OCI-LY7 (cell line): Measurements from ENCODE around the gene TTC7B. TPM values are rescaled to one million over a fixed set of nuclear protein-coding genes. Genes with fewer than 3 reads are reported as not detected.

Experiments
- BruUV-seq: library from RNA; stranded (reverse); fragments of 400-500 nt; replicated peaks from 2 replicates; lab custom pipeline; 2021; lab: Mats Ljungman, UMichigan
- CTCF ChIA-PET: fragments of 300-600 bp; sonication (Branson Sonifier 250); formaldehyde crosslinking; loops from one replicate; lab custom pipeline; 2022; ENCODE audit warnings: antibody characterized with exemption; ENCODE audit not compliant: unreplicated experiment; lab: Charles Lee
- POLR2A ChIA-PET: fragments of 300-600 bp; sonication (Branson Sonifier 250); formaldehyde crosslinking; loops from one replicate; lab custom pipeline; 2022; ENCODE audit warnings: antibody characterized with exemption; lab: Charles Lee
- DNase-seq: peaks from one replicate; pipeline ENCODE4 v3.0.0-alpha.2; 2015; ENCODE audit warnings: low spot score
- H2AFZ ChIP-seq: fragments of 200-600 bp; sonication (generic), shearing (Covaris generic); 2 replicates; pipeline ENCODE4 v1.6.1; 2014; ENCODE audit warnings: mild to moderate bottlenecking, antibody characterized with exemption, low read length, moderate library complexity
- H3K27ac ChIP-seq: fragments of 200-600 bp; sonication (generic); 2 replicates; pipeline ENCODE4 v1.5.1; 2014; ENCODE audit warnings: mixed run types, low read depth, mild to moderate bottlenecking, moderate library complexity, low read length, inconsistent platforms; ENCODE audit not compliant: poor library complexity, severe bottlenecking
- H3K36me3 ChIP-seq: fragments of 200-600 bp; sonication (generic); 2 replicates; pipeline ENCODE4 v1.6.1; 2014; ENCODE audit warnings: mild to moderate bottlenecking, antibody characterized with exemption, low read length, moderate library complexity, mixed read lengths; ENCODE audit not compliant: insufficient read depth
- H3K4me1 ChIP-seq: fragments of 200-600 bp; sonication (generic); 2 replicates; pipeline ENCODE4 v1.5.1; 2014; ENCODE audit warnings: mild to moderate bottlenecking, low read length; ENCODE audit not compliant: insufficient read depth, poor library complexity, severe bottlenecking
- H3K4me2 ChIP-seq: fragments of 200-600 bp; sonication (generic); 2 replicates; pipeline ENCODE4 v1.6.1; 2014; ENCODE audit warnings: mild to moderate bottlenecking, low read length
- H3K4me3 ChIP-seq: fragments of 200-600 bp; sonication (generic); 2 replicates; pipeline ENCODE4 v1.5.1; 2014; ENCODE audit warnings: mild to moderate bottlenecking, low read depth, low read length; ENCODE audit not compliant: poor library complexity, severe bottlenecking
- H3K79me2 ChIP-seq: fragments of 200-600 bp; sonication (generic); 2 replicates; pipeline ENCODE4 v1.6.1; 2016; ENCODE audit warnings: low read depth, mild to moderate bottlenecking, low read length, moderate library complexity, mixed read lengths; ENCODE audit not compliant: insufficient read depth
- H3K9me2 ChIP-seq: fragments of 200-600 bp; sonication (generic); 2 replicates; pipeline ENCODE4 v1.6.1; 2016; ENCODE audit warnings: mild to moderate bottlenecking, low read length, mixed read lengths; ENCODE audit not compliant: insufficient read depth
- H3K9me3 ChIP-seq: fragments of 200-600 bp; sonication (generic); 2 replicates; pipeline ENCODE4 v1.6.1; 2014; ENCODE audit warnings: mild to moderate bottlenecking, mixed run types, low read length, mixed read lengths
- H4K20me1 ChIP-seq: fragments of 200-600 bp; sonication (generic); 2 replicates; pipeline ENCODE4 v1.6.1; 2014; ENCODE audit warnings: mild to moderate bottlenecking, antibody characterized with exemption, low read length, moderate library complexity, mixed read lengths; ENCODE audit not compliant: insufficient read depth
- EZH2phosphoT487 ChIP-seq: fragments of 200-600 bp; sonication (generic); IDR thresholded peaks from 2 replicates; pipeline ENCODE4 v1.6.1; 2018; ENCODE audit warnings: low read depth, borderline replicate concordance, mild to moderate bottlenecking, mixed run types, antibody characterized with exemption, low read length, moderate library complexity, mixed read lengths
- intact Hi-C: fragments of 100-400 bp; cut with micrococcal nuclease; formaldehyde crosslinking; loops from one replicate; pipeline ENCODE4 v1.10.0; 2022; ENCODE audit not compliant: unreplicated experiment
- total RNA-seq, 2 experiments: library from RNA; depleted of rRNA in 1 of 2; stranded (reverse); fragments of >200 nt in 1 of 2; shearing (Covaris generic) in 1 of 2; gene quantifications; 2 replicates each; pipeline ENCODE4 v1.2.3, GENCODE V29; 2014 to 2022
- TF ChIP-seq, protein P1 (sequence below): fragments of 200-600 bp; sonication (generic); conservative IDR thresholded peaks from 2 replicates; pipeline ENCODE4 v1.5.1; 2014; ENCODE audit warnings: mild to moderate bottlenecking, antibody characterized with exemption, low read length, moderate library complexity, mixed read lengths

The TTC7B gene
- total RNA-seq, 2 experiments from 2014 or later = 0.19 to 0.51 TPM

- H3K4me1 ChIP-seq = no peaks in the 10 kb centered on the region
- intact Hi-C loops = no loop called here
- BruUV-seq = no TSS peak
- H4K20me1 ChIP-seq = no peaks in the 10 kb centered on the region
- H3K4me2 ChIP-seq = no peak overlapping the region
- no peak overlapping the region for H2AFZ ChIP-seq
- H3K4me3 ChIP-seq = no peak overlapping the region
- H3K9me2 ChIP-seq = no peaks in the 10 kb centered on the region
- CTCF ChIA-PET = no interaction called here
- POLR2A ChIA-PET = no interaction called here
- H3K36me3 ChIP-seq = no peaks in the 10 kb centered on the region
- H3K9me3 ChIP-seq = no peaks in the 10 kb centered on the region
- DNase-seq = no peak
- no peaks in the 10 kb centered on the region for H3K79me2 ChIP-seq
- no peak overlapping the region for H3K27ac ChIP-seq
- TF ChIP-seq, protein P1, sequence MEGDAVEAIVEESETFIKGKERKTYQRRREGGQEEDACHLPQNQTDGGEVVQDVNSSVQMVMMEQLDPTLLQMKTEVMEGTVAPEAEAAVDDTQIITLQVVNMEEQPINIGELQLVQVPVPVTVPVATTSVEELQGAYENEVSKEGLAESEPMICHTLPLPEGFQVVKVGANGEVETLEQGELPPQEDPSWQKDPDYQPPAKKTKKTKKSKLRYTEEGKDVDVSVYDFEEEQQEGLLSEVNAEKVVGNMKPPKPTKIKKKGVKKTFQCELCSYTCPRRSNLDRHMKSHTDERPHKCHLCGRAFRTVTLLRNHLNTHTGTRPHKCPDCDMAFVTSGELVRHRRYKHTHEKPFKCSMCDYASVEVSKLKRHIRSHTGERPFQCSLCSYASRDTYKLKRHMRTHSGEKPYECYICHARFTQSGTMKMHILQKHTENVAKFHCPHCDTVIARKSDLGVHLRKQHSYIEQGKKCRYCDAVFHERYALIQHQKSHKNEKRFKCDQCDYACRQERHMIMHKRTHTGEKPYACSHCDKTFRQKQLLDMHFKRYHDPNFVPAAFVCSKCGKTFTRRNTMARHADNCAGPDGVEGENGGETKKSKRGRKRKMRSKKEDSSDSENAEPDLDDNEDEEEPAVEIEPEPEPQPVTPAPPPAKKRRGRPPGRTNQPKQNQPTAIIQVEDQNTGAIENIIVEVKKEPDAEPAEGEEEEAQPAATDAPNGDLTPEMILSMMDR = no peak
- TF ChIP-seq EZH2phosphoT487 = no peak
Observed at GRCh38 chr14:90569201-90569600, 247.0 kb downstream of the TTC7B start.

GRCh38 chr14:90568405-90568804 is 247.8 kb downstream of the TTC7B start:
- no peak for DNase-seq
- H3K4me2 ChIP-seq = no peak overlapping the region
- H3K9me3 ChIP-seq = no peaks in the 10 kb centered on the region
- no peaks in the 10 kb centered on the region for H3K36me3 ChIP-seq
- H3K4me3 ChIP-seq = no peak overlapping the region
- H4K20me1 ChIP-seq = no peaks in the 10 kb centered on the region
- no peaks in the 10 kb centered on the region for H3K79me2 ChIP-seq
- BruUV-seq = no TSS peak
- TF ChIP-seq EZH2phosphoT487 = no peak
- TF ChIP-seq, protein P1 = no peak
- no peak overlapping the region for H3K27ac ChIP-seq
- H3K9me2 ChIP-seq = no peaks in the 10 kb centered on the region
- intact Hi-C loops = no loop called here
- no peaks in the 10 kb centered on the region for H3K4me1 ChIP-seq
- H2AFZ ChIP-seq = no peak overlapping the region
- ChIA-PET POLR2A (no interaction called here), CTCF (no interaction called here)

GRCh38 chr14:90567991-90568390 is 248.2 kb downstream of the TTC7B start:
- no peak for TF ChIP-seq EZH2phosphoT487
- TF ChIP-seq, protein P1 = no peak

More at GRCh38 chr14:90567991-90568390, 248.2 kb downstream of the TTC7B start:
- POLR2A ChIA-PET = no interaction called here
- no peaks in the 10 kb centered on the region for H3K9me3 ChIP-seq
- no peaks in the 10 kb centered on the region for H4K20me1 ChIP-seq
- H3K36me3 ChIP-seq = no peaks in the 10 kb centered on the region
- H3K4me2 ChIP-seq = no peak overlapping the region
- no peaks in the 10 kb centered on the region for H3K4me1 ChIP-seq
- no peaks in the 10 kb centered on the region for H3K79me2 ChIP-seq
- H3K9me2 ChIP-seq = no peaks in the 10 kb centered on the region
- BruUV-seq = no TSS peak
- intact Hi-C loops = no loop called here
- H3K4me3 ChIP-seq = no peak overlapping the region
- H3K27ac ChIP-seq = no peak overlapping the region
- DNase-seq = no peak
- CTCF ChIA-PET = no interaction called here
- H2AFZ ChIP-seq = no peak overlapping the region
